Mononuclear cell (primary cell): Measurements from ENCODE around the gene SMAD1. TPM values are rescaled to one million over a fixed set of nuclear protein-coding genes. Genes with fewer than 3 reads are reported as not detected.

Experiments used
- H3K27me3 ChIP-seq: 2 replicates; pipeline ENCODE4 v1.6.0; 2011; ENCODE audit warnings: low read length, control low read depth; ENCODE audit not compliant: insufficient read depth
- H3K4me1 ChIP-seq: 2 replicates; pipeline ENCODE4 v1.5.1; 2011; ENCODE audit warnings: mild to moderate bottlenecking, low read length, control low read depth; ENCODE audit not compliant: insufficient read depth
- H3K4me3 ChIP-seq: 2 replicates; pipeline ENCODE4 v1.5.1; 2011; ENCODE audit warnings: mild to moderate bottlenecking, low read length, moderate library complexity
- H3K9me3 ChIP-seq: 2 replicates; pipeline ENCODE4 v1.5.1; 2011; ENCODE audit warnings: low read depth, mild to moderate bottlenecking, control low read depth, low read length
- total RNA-seq: library from RNA; depleted of rRNA; stranded (reverse); fragments of >200 nt; gene quantifications from one replicate; pipeline ENCODE4 v1.2.3, GENCODE V29; 2012

Gene SMAD1
- total RNA-seq, 1 donor: 2.1 TPM

GRCh38 chr4:145482209-145483037, 770 bp downstream of the SMAD1 start:
- peak overlapping the region; percentile 59 for H3K4me3 ChIP-seq
- no peaks in the 10 kb centered on the region for H3K9me3 ChIP-seq
- H3K4me1 ChIP-seq: peaks cover 32% of the 10 kb centered on the region
- H3K27me3 ChIP-seq: peaks cover 7% of the 10 kb centered on the region

DNA sequence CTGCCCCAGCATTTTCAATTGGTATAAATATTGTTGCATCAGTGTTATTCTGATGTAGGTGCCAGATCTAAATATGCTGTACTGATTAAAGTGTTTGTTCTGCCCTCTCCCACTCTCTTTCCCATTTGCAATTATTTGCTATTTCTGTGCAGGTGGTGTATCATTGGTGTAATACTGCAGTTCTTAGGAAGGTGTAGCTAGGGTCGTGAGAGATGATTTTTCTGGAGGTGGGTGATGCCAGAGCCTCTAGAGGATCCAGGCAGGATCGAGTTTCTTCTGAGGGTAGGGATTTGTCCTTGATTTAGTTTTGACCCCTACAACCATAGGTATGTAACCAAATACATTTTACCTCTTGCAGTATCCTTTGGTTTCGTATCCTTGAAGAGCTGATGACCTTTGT, 1.9 kb downstream of the SMAD1 start:
- no peak overlapping the region for H3K4me3 ChIP-seq
- peaks cover 7% of the 10 kb centered on the region for H3K27me3 ChIP-seq
- H3K9me3 ChIP-seq: no peaks in the 10 kb centered on the region
- peaks cover 33% of the 10 kb centered on the region for H3K4me1 ChIP-seq

DNA sequence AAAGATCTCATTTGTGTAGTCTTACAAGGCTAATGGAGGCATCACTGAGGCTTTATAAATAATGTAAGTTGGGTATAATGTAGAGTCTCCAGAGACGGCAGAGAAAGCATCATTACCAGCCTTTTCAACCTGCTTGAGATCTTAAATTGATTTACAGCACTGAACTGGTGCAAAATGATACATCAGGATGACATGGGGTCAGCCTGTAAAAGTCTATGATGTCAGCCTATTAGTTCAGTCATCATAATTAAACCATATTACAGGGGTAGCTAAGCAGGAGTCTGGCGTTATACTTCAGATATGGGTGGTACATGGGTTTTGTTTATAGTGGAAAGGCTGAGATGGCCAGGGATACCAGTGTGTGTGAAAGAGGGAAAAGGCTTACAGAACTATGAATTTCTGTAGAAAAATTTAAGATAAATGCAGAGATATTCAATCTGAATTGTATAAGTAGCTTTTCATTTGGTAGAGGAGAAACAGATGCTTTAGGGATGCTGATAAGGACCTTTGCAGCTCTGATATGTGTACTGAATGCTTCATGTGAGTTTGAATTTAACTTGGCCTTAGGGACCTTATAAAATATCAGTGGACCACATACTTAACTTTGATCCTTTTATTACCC, 2.7 kb downstream of the SMAD1 start:
- Histone ChIP-seq H3K4me3 (no peak overlapping the region), H3K4me1 (peaks cover 33% of the 10 kb centered on the region), H3K9me3 (no peaks in the 10 kb centered on the region), H3K27me3 (peaks cover 10% of the 10 kb centered on the region)

- Histone ChIP-seq H3K9me3 (no peaks in the 10 kb centered on the region), H3K4me1 (peaks cover 28% of the 10 kb centered on the region), H3K4me3 (no peak overlapping the region), H3K27me3 (peaks cover 11% of the 10 kb centered on the region)
These were observed 3.5 kb downstream of the SMAD1 start for GRCh38 chr4:145485120-145485519.

- peaks cover 10% of the 10 kb centered on the region for H3K27me3 ChIP-seq
- peaks cover 17% of the 10 kb centered on the region for H3K4me1 ChIP-seq
- no peaks in the 10 kb centered on the region for H3K9me3 ChIP-seq
- no peak overlapping the region for H3K4me3 ChIP-seq
These were observed 5.0 kb downstream of the SMAD1 start for GRCh38 chr4:145486603-145487002.

DNA sequence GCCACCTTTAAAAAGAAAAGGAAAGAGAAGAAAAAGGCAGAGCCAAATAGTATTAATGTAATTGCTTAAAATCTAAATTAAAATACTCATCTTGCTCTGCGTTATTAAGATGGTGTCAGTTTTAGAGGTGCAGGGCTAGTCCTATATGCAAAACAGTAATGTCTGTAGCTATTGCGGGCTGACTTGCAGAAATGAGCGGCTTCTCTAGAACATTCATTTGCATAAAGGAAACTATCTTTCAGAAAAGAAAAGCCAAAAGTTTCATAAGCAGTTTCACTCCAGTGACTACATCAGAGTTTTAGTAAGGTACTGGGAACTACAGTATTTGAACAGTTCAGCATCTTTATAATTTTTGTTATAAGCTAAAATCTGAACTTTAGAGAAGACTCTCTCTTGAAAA, 6.0 kb downstream of the SMAD1 start:
- Histone ChIP-seq H3K27me3 (peaks cover 10% of the 10 kb centered on the region), H3K9me3 (no peaks in the 10 kb centered on the region), H3K4me3 (no peak overlapping the region), H3K4me1 (peaks cover 15% of the 10 kb centered on the region)

- H3K9me3 ChIP-seq: no peaks in the 10 kb centered on the region
- H3K4me3 ChIP-seq: no peak overlapping the region
- peaks cover 14% of the 10 kb centered on the region for H3K4me1 ChIP-seq
- H3K27me3 ChIP-seq: peaks cover 10% of the 10 kb centered on the region
These were observed 6.7 kb downstream of the SMAD1 start for GRCh38 chr4:145488310-145488709.

GRCh38 chr4:145489556-145489955, 7.9 kb downstream of the SMAD1 start:
- H3K9me3 ChIP-seq: no peaks in the 10 kb centered on the region
- H3K4me1 ChIP-seq: peaks cover 15% of the 10 kb centered on the region
- H3K27me3 ChIP-seq: peaks cover 7% of the 10 kb centered on the region

GRCh38 chr4:145490361-145490760, 8.7 kb downstream of the SMAD1 start:
- peaks cover 7% of the 10 kb centered on the region for H3K27me3 ChIP-seq
- H3K4me3 ChIP-seq: no peak overlapping the region
- H3K9me3 ChIP-seq: no peaks in the 10 kb centered on the region
- peaks cover 15% of the 10 kb centered on the region for H3K4me1 ChIP-seq

More at GRCh38 chr4:145489556-145489955, 7.9 kb downstream of the SMAD1 start:
- no peak overlapping the region for H3K4me3 ChIP-seq

DNA sequence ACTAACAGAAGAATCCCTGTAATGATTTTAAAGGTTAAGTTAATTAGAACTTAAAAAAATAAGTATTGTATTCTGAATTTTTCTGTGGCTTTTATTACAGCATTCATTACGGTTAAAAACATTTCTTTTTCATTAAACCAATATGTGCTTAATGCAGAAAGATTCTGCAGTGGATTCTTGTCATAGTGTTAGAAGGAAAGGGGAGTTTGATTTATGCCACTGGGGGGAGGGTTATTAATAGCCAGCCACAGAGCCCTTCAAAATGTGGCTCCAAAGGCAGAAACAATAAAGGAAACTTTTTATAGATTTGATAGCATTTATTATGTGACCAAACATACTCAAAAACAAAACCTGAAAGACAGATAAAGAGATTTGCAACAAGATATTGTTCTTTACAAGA, 9.1 kb downstream of the SMAD1 start:
- no peaks in the 10 kb centered on the region for H3K9me3 ChIP-seq
- no peak overlapping the region for H3K4me3 ChIP-seq
- peaks cover 15% of the 10 kb centered on the region for H3K4me1 ChIP-seq

DNA sequence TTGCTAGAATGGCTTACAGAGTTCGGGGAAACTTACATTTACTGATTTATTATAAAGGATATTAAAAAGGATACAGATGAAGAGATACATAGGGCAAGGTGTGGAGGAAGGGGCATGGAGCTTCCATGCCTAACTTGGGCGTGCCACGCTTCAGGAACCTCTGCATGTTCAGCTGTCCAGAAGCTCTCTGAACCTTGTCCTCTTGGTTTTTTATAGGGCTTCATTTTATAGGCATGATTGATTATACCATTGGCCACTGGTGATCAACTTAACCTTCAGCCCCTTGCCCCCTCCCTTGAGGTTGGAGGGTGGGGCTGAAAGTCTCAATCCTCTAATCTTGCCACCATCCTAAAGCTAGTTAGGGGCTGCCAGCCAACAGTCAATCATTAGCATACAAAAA, 10.7 kb downstream of the SMAD1 start:
- Histone ChIP-seq H3K27me3 (peaks cover 7% of the 10 kb centered on the region), H3K4me3 (no peak overlapping the region), H3K9me3 (no peaks in the 10 kb centered on the region), H3K4me1 (peaks cover 11% of the 10 kb centered on the region)

More for the DNA sequence above, 9.1 kb downstream of the SMAD1 start:
- H3K27me3 ChIP-seq: peaks cover 7% of the 10 kb centered on the region

- peaks cover 7% of the 10 kb centered on the region for H3K27me3 ChIP-seq
- H3K4me3 ChIP-seq: no peak overlapping the region
- no peaks in the 10 kb centered on the region for H3K9me3 ChIP-seq
- H3K4me1 ChIP-seq: peaks cover 11% of the 10 kb centered on the region
These were observed 11.5 kb downstream of the SMAD1 start for GRCh38 chr4:145493166-145493565.

GRCh38 chr4:145494666-145495270, 13.1 kb downstream of the SMAD1 start:
- Histone ChIP-seq H3K9me3 (no peaks in the 10 kb centered on the region), H3K4me1 (peaks cover 11% of the 10 kb centered on the region), H3K4me3 (no peak overlapping the region), H3K27me3 (peaks cover under 1% of the 10 kb centered on the region)

GRCh38 chr4:145496292-145496691, 14.6 kb downstream of the SMAD1 start:
- Histone ChIP-seq H3K27me3 (no peaks in the 10 kb centered on the region), H3K4me1 (peaks cover 11% of the 10 kb centered on the region), H3K9me3 (no peaks in the 10 kb centered on the region), H3K4me3 (no peak overlapping the region)
